IPS-15b (cell line): ENCODE measurements around the gene TENT4A.

Experiments used
- H3K27me3 ChIP-seq: one replicate; pipeline ENCODE4 v1.6.1; 2013; ENCODE audit warnings: low read length; ENCODE audit not compliant: control insufficient read depth, insufficient read depth
- H3K36me3 ChIP-seq: one replicate; pipeline ENCODE4 v1.6.1; 2013; ENCODE audit warnings: low read length; ENCODE audit not compliant: control insufficient read depth, insufficient read depth
- H3K4me1 ChIP-seq: one replicate; pipeline ENCODE4 v1.6.1; 2013; ENCODE audit warnings: mild to moderate bottlenecking, low read length; ENCODE audit not compliant: control insufficient read depth, insufficient read depth
- H3K4me3 ChIP-seq: one replicate; pipeline ENCODE4 v1.5.1; 2013; ENCODE audit warnings: low read depth, low read length
- H3K9ac ChIP-seq: one replicate; pipeline ENCODE4 v1.6.1; 2013; ENCODE audit warnings: low read depth, mild to moderate bottlenecking, low read length
- H3K9me3 ChIP-seq: one replicate; pipeline ENCODE4 v1.6.1; 2013; ENCODE audit warnings: mild to moderate bottlenecking, low read length; ENCODE audit not compliant: control insufficient read depth, insufficient read depth

TENT4A gene

DNA sequence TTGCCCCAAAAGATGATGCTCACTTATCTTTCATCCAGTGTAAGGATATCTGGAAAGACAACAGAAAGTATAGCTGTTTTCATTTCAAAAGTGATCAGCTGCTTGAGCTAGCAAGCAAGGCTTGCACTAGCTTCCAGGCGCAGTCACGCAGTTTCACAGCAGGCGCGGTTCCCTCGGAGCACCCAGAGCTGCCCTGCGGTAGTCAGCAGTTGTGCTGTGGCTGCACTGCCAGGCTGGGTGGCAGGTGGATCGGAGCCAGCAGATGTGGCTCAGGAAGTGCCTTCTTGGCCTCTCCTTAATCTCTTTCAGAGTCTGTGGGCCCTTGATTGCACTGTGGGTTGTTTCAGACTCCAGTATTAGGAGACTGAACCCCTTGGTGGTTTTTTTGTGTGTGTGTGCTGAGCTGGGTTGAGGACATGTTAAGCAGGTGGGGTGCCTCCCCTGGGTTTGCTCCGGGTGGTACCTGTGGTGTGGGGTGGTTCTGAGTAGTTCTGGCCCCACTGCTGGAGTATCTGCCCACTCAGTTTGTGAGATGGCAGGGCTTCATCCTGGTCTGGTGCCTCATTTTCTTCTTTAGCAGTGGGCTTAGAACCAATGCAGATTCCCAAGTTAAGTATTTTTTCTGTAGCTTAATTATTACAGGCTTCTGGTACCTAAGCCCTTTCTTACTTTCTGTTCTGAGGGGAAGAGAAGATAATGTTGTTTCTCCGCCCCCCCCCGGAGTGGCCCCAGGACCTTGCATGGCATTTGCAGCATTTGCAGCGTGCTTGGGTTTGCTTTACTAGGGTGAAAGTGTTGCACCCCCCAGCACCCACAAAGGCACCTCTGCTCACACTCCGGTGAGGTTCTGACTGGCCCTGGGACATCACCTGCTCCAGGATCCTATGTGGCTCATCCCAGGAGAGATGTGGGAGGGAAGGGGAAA, 16.4 kb downstream of the TENT4A start:
- Histone ChIP-seq H3K4me1 (peaks cover 5% of the 10 kb centered on the region), H3K27me3 (no peaks in the 10 kb centered on the region), H3K36me3 (no peaks in the 10 kb centered on the region), H3K9ac (no peak overlapping the region), H3K4me3 (no peak overlapping the region), H3K9me3 (no peaks in the 10 kb centered on the region)

DNA sequence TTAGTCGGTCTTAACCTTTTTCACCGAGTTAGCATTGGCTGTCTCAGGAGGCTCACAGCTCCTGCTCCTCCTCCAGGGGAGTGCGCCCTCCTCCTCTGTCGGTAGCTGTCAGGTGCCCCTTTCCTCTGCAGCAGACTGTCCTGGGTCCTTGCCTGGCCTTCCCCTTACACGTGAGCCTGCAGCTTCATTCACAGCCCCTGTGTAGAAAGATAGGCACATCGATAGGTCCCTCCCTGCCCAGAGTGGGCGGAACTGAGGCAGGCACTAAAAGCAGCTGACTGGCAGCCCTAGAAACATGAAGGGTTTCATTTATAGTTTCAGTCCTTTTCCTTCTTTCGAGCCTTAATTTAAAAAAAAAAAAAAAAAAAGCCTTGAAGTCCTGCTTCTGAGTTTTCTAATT, 17.2 kb downstream of the TENT4A start:
- Histone ChIP-seq H3K36me3 (no peaks in the 10 kb centered on the region), H3K9me3 (no peaks in the 10 kb centered on the region), H3K27me3 (no peaks in the 10 kb centered on the region), H3K9ac (no peak overlapping the region), H3K4me1 (peaks cover 5% of the 10 kb centered on the region), H3K4me3 (no peak overlapping the region)

DNA sequence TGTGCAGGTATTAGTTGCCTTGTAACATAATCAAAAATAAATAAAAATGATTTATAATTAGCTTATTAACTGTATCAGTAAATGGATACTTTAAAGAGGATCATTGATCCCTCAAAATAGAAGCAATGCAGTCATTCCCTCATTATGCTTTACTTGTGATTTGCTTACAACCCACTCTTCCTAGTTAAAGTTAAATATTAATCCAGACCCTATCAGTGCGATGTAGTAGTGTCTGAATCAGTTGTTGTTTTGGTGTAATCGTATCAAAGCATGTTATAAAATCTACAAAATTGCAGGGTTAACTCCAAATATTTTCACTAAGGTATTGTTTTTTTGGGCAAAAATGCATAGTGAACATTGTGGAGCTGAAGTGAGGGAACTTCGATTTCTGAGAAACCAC, 17.6 kb downstream of the TENT4A start:
- Histone ChIP-seq H3K9me3 (no peaks in the 10 kb centered on the region), H3K4me3 (no peak overlapping the region), H3K9ac (no peak overlapping the region), H3K36me3 (no peaks in the 10 kb centered on the region), H3K4me1 (peaks cover 5% of the 10 kb centered on the region), H3K27me3 (no peaks in the 10 kb centered on the region)

DNA sequence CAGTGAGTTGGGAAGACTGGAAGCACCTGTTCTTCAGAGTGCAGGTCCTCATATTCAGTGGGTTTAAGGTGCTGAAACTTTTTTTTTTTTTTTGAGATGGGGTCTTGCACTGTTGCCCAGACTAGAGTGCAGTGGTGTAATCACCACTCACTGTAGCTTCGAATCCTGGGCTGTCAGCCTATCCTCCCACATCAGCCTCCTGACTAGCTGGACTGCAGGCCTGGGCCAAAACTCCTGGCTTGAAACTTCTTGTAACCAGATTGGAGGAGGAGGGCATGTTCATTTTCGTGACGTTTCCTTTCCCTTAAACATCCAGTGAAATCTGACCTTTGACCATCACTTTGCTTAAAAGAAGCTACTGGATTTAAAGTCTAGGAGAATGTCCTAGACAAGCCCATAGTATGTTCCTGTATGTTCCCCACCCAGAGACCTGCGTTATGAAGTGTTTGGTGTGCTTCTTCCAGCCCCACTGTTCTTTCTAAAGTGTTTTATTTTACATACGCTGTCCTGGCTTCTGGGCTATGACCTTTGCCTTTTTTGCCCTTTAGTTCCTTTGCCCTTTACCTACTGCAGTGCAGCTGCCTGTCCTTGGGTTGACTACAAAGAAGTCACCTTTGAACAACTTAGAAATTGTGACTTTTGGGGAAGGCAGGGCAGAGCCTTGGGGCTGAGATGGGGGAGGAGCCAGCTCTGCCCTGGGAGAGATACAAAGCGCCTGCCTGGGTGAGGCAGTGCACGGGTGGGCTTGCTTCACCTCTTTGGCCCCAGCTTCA, 18.4 kb downstream of the TENT4A start:
- H3K4me3 ChIP-seq: no peak overlapping the region
- no peaks in the 10 kb centered on the region for H3K36me3 ChIP-seq
- no peaks in the 10 kb centered on the region for H3K27me3 ChIP-seq
- peaks cover 5% of the 10 kb centered on the region for H3K4me1 ChIP-seq
- no peak overlapping the region for H3K9ac ChIP-seq
- no peaks in the 10 kb centered on the region for H3K9me3 ChIP-seq

DNA sequence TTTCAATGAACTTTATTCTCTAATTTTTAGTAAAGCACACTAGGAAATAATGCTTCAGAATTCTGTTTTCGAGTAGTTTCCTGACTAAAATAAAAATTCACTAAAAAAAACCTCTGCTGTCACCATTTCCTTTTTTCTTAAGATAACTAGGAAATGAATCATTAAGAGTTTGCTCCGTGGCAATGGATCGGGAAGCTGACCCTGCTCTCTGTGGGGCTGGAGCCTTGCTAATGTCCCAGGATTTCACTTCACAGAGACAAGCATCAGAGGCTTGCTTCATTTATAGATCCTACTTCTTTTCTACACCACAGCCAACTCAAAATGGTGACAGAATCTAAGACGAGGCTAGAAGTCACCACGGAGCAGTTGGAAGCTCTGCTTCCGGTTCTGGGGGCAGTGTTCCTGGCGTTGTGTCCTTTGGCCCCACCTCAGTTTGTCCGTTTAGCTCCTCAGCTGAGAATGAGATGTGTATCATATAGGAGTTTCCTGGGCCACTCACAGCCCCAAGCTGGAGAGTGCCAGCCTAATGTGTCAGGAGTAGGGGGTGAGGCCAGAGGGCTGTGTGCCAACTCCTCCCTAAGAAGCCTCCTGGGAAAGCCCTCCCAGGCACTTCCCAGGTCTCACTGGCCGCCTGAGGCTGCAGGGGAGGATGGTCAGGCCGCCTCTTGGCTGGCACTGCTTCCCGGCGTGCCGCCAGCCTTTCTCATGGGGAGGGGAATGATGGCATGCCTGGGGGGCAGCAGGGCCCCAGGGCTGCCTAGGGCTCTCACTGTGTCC, 19.6 kb downstream of the TENT4A start:
- Histone ChIP-seq H3K4me3 (no peak overlapping the region), H3K9me3 (no peaks in the 10 kb centered on the region), H3K27me3 (no peaks in the 10 kb centered on the region), H3K36me3 (no peaks in the 10 kb centered on the region), H3K4me1 (peaks cover 5% of the 10 kb centered on the region), H3K9ac (no peak overlapping the region)

DNA sequence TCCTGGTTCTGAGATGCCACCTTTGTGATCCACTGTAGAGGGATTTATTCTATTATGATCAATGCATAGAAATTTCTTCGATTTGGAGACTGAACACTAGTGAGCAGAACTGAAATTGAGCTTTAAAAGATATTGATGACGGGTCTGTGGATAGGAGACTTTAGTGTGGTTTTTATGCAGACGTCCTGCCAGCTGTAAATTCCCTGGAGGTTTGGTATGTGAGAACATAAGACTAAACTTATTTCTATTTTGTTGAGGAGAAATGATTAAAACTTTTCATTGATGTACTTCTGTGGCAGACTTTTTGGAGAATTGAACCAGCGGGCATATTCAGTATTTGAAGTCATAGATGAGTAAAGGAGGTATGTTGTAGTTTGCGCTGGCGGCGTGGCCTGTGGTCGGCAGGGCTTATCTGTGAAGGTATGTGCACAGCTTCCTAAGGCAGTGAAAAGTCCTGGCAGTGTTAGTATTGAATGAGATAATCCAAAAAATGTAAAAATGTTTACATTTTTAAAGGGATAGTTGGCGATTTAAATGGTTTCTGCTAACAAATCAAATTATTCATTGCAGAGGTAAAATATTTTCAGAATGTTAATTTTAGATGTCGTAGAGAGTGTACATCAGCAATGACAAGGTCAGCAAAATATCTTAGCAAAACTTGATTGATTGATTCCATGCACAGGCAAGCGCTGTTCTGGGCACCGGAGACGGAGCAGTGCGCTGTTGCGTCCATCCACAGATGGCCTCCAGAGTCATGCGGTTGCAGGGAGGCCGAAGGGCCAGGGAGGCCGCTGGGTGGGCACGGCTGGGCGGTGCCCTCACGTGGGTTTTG, 20.4 kb downstream of the TENT4A start:
- peaks cover 5% of the 10 kb centered on the region for H3K4me1 ChIP-seq
- no peaks in the 10 kb centered on the region for H3K27me3 ChIP-seq
- no peak overlapping the region for H3K9ac ChIP-seq
- no peaks in the 10 kb centered on the region for H3K9me3 ChIP-seq
- H3K4me3 ChIP-seq: no peak overlapping the region
- no peaks in the 10 kb centered on the region for H3K36me3 ChIP-seq

DNA sequence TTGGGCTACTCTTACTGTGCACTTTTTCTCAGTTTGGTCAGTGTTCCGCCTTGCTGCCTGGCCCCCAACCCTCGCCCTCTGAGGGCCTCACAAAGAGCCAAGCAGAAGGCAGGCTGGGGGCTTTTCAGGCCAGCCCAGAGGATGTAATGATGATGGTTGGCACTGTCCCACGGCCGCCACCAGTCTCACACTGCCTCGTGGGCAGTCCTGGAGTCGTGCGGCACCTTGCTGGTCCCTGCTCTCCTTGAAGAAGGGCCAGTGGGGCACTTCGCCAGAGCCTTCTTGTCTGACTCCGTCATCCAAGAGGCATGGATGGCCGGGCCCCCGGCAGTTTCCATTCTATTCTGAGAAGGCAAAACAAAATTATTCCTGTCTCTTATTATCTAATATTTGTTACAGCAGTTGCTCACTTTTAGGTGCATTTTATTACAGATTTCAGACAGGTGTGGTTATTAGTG, 21.0 kb downstream of the TENT4A start:
- Histone ChIP-seq H3K4me1 (peaks cover 5% of the 10 kb centered on the region), H3K27me3 (no peaks in the 10 kb centered on the region), H3K36me3 (no peaks in the 10 kb centered on the region)

DNA sequence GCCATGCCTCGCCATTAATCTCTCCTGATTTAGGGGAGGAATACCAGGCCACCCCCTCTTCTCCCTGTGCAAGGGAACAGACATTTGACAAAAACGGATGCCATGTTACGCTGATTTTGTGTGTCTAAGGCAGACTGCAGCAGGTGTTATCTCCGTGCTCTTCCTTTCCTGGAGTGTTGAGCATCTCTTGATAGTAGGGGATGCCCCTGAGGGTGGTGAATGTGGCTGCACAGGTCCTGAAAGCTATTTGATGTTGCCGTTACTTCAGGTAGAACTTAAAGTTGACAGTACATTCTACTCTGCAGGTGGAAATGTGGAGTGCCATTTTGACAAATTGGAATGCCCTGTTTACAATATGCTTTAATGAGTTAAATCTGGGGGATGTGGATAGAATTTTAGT, 21.5 kb downstream of the TENT4A start:
- Histone ChIP-seq H3K36me3 (peaks cover 4% of the 10 kb centered on the region), H3K9ac (no peak overlapping the region), H3K4me1 (peaks cover 5% of the 10 kb centered on the region), H3K9me3 (no peaks in the 10 kb centered on the region), H3K27me3 (no peaks in the 10 kb centered on the region), H3K4me3 (no peak overlapping the region)

More for the DNA sequence above, 21.0 kb downstream of the TENT4A start:
- H3K4me3 ChIP-seq: no peak overlapping the region
- H3K9me3 ChIP-seq: no peaks in the 10 kb centered on the region
- no peak overlapping the region for H3K9ac ChIP-seq

DNA sequence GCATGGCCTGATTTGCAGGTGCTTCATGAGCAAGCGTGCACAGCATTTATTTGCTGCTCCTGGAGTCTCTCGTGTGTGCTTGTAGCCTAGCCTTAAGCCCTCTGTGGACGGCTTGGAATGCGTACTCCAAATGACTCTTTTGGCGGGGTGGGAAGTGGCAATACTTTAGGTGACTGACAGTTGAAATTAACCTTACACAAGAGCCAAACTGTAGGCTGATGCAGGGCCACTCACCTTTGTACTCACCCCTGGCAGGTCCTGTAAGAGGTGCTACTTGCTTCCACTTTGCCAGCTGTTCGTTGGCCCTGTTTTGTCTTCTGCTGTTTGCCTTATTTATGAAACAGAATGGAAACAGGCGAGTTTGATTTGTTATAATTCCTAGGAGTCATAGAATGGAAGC, 22.9 kb downstream of the TENT4A start:
- peaks cover 15% of the 10 kb centered on the region for H3K36me3 ChIP-seq
- H3K4me3 ChIP-seq: no peak overlapping the region
- H3K9ac ChIP-seq: no peak overlapping the region

DNA sequence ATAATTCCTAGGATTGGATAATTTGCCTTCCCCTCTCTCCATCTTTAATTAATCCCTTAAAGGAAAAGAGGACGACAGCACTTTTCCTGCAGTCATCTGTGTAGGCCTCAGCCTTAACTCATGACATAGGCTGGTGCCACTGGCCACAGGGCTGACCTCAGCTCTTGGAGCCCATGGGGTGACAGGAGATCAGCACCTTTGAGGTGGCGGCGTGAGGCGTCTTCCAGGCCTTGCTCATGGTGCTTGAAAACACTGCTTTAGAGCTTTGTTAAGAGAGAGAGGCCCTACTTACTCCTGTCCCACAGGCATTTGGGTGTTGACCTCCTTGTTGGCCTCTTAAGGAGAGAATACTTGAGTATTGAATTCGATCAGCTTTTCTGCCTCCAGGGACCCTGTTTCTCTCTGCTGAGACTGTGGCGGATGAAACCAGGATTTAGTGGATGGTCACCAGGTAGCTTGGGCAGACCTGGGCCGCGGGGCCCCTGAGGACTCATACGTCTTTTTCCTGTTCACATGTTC, 23.4 kb downstream of the TENT4A start:
- Histone ChIP-seq H3K4me3 (no peak overlapping the region), H3K36me3 (peaks cover 16% of the 10 kb centered on the region), H3K9me3 (no peaks in the 10 kb centered on the region), H3K27me3 (no peaks in the 10 kb centered on the region), H3K9ac (no peak overlapping the region), H3K4me1 (peaks cover 2% of the 10 kb centered on the region)

More for the DNA sequence above, 22.9 kb downstream of the TENT4A start:
- Histone ChIP-seq H3K4me1 (peaks cover 2% of the 10 kb centered on the region), H3K9me3 (no peaks in the 10 kb centered on the region), H3K27me3 (no peaks in the 10 kb centered on the region)
